ENCODE results near the gene SYNM.

Gene SYNM

DNA sequence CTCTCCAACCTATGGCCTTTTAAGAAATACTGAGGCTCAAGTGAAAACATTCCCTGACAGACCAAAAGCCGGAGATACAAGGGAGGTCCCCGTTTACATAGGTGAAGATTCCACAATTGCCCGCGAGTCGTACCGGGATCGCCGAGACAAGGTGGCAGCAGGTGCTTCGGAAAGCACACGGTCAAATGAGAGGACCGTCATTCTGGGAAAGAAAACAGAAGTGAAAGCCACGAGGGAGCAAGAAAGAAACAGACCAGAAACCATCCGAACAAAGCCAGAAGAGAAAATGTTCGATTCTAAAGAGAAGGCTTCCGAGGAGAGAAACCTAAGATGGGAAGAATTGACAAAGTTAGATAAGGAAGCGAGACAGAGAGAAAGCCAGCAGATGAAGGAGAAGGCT is 24.8 kb downstream of the SYNM start:
- Histone ChIP-seq H3F3A (ENCODE audit: control insufficient read depth, insufficient read depth) (no peaks in the 10 kb centered on the region), H3K27me3 (ENCODE audit: control insufficient read depth, low read length) (no peaks in the 10 kb centered on the region; the same call in 1 of the 2 replicates), H3K79me2 (ENCODE audit: control insufficient read depth, low read length) (no peaks in the 10 kb centered on the region), H3K4me1 (ENCODE audit: control insufficient read depth, low read length) (no peaks in the 10 kb centered on the region), H3K9me3 (ENCODE audit: control insufficient read depth, insufficient read depth, low read length) (no peaks in the 10 kb centered on the region), H3K4me2 (ENCODE audit: low read length) (no peak overlapping the region), H3K27ac (ENCODE audit: low read depth, low read length) (no peak overlapping the region), H3K36me3 (ENCODE audit: control insufficient read depth, low read length) (no peaks in the 10 kb centered on the region), H3K4me3 (ENCODE audit: low read length) (no peak overlapping the region), H4K20me1 (ENCODE audit: control insufficient read depth, insufficient read depth, low read depth, low read length) (no peaks in the 10 kb centered on the region), H3K9me2 (replicated peaks; ENCODE audit: control insufficient read depth, low read length) (no peaks in the 10 kb centered on the region)
- TF ChIP-seq EZH2phosphoT487 (IDR thresholded peaks at IDR 0.05; ENCODE audit: borderline replicate concordance, low read length): no peak
- TF ChIP-seq, protein P1, sequence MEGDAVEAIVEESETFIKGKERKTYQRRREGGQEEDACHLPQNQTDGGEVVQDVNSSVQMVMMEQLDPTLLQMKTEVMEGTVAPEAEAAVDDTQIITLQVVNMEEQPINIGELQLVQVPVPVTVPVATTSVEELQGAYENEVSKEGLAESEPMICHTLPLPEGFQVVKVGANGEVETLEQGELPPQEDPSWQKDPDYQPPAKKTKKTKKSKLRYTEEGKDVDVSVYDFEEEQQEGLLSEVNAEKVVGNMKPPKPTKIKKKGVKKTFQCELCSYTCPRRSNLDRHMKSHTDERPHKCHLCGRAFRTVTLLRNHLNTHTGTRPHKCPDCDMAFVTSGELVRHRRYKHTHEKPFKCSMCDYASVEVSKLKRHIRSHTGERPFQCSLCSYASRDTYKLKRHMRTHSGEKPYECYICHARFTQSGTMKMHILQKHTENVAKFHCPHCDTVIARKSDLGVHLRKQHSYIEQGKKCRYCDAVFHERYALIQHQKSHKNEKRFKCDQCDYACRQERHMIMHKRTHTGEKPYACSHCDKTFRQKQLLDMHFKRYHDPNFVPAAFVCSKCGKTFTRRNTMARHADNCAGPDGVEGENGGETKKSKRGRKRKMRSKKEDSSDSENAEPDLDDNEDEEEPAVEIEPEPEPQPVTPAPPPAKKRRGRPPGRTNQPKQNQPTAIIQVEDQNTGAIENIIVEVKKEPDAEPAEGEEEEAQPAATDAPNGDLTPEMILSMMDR (IDR thresholded peaks at IDR 0.05; ENCODE audit: low read depth, low read length, poor library complexity, severe bottlenecking): no peak

DNA sequence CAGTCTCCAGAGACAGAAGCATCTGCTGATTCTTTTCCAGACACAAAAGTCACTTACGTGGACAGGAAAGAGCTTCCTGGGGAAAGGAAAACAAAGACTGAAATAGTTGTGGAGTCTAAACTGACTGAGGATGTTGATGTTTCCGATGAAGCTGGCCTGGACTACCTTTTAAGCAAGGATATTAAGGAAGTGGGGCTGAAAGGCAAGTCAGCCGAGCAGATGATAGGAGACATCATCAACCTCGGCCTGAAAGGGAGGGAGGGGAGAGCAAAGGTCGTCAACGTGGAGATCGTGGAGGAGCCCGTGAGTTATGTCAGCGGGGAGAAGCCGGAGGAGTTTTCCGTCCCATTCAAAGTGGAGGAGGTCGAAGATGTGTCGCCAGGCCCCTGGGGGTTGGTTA is 25.4 kb downstream of the SYNM start:
- Histone ChIP-seq H3K4me3 (ENCODE audit: low read length) (no peak overlapping the region), H3K27ac (ENCODE audit: low read depth, low read length) (no peak overlapping the region), H4K20me1 (ENCODE audit: control insufficient read depth, insufficient read depth, low read depth, low read length) (no peaks in the 10 kb centered on the region), H3K79me2 (ENCODE audit: control insufficient read depth, low read length) (no peaks in the 10 kb centered on the region), H3K9me2 (replicated peaks; ENCODE audit: control insufficient read depth, low read length) (no peaks in the 10 kb centered on the region), H3K4me2 (ENCODE audit: low read length) (no peak overlapping the region), H3F3A (ENCODE audit: control insufficient read depth, insufficient read depth) (no peaks in the 10 kb centered on the region), H3K36me3 (ENCODE audit: control insufficient read depth, low read length) (no peaks in the 10 kb centered on the region), H3K9me3 (ENCODE audit: control insufficient read depth, insufficient read depth, low read length) (no peaks in the 10 kb centered on the region), H3K27me3 (ENCODE audit: control insufficient read depth, low read length) (no peaks in the 10 kb centered on the region; the same call in 1 of the 2 replicates), H3K4me1 (ENCODE audit: control insufficient read depth, low read length) (no peaks in the 10 kb centered on the region)
- TF ChIP-seq, protein P1 (IDR thresholded peaks at IDR 0.05; ENCODE audit: low read depth, low read length, poor library complexity, severe bottlenecking): no peak
- TF ChIP-seq EZH2phosphoT487 (IDR thresholded peaks at IDR 0.05; ENCODE audit: borderline replicate concordance, low read length): no peak

DNA sequence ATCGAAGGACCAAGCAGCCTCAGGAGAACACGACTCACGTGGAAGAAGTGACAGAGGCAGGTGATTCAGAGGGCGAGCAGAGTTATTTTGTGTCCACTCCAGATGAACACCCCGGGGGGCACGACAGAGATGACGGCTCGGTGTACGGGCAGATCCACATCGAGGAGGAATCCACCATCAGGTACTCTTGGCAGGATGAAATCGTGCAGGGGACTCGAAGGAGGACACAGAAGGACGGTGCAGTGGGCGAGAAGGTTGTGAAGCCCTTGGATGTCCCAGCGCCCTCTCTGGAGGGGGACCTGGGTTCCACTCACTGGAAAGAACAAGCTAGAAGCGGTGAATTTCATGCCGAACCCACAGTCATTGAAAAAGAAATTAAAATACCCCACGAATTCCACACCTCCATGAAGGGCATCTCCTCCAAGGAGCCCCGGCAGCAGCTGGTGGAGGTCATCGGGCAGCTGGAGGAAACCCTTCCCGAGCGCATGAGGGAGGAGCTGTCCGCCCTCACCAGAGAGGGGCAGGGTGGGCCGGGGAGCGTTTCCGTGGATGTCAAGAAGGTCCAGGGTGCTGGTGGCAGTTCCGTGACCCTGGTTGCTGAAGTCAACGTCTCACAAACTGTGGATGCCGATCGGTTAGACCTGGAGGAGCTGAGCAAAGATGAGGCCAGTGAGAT is 26.0 kb downstream of the SYNM start:
- Histone ChIP-seq H3K27me3 (ENCODE audit: control insufficient read depth, low read length) (no peaks in the 10 kb centered on the region; the same call in 1 of the 2 replicates), H3K4me1 (ENCODE audit: control insufficient read depth, low read length) (no peaks in the 10 kb centered on the region), H4K20me1 (ENCODE audit: control insufficient read depth, insufficient read depth, low read depth, low read length) (no peaks in the 10 kb centered on the region), H3F3A (ENCODE audit: control insufficient read depth, insufficient read depth) (no peaks in the 10 kb centered on the region), H3K9me3 (ENCODE audit: control insufficient read depth, insufficient read depth, low read length) (no peaks in the 10 kb centered on the region), H3K4me2 (ENCODE audit: low read length) (no peak overlapping the region), H3K27ac (ENCODE audit: low read depth, low read length) (no peak overlapping the region), H3K79me2 (ENCODE audit: control insufficient read depth, low read length) (no peaks in the 10 kb centered on the region), H3K36me3 (ENCODE audit: control insufficient read depth, low read length) (no peaks in the 10 kb centered on the region), H3K4me3 (ENCODE audit: low read length) (no peak overlapping the region), H3K9me2 (replicated peaks; ENCODE audit: control insufficient read depth, low read length) (no peaks in the 10 kb centered on the region)
- TF ChIP-seq, protein P1 (IDR thresholded peaks at IDR 0.05; ENCODE audit: low read depth, low read length, poor library complexity, severe bottlenecking): no peak
